GM12878 (cell line): ENCODE measurements around the gene CCNT2.

Experiments used
- CTCF ChIP-seq, 3 experiments: IDR thresholded peaks in 2 of 3; conservative IDR thresholded peaks in 1 of 3; 2 replicates each; pipeline ENCODE4 v1.5.1; 2011; ENCODE audit warnings: low read depth in 3 of 3, low read length in 3 of 3, mild to moderate bottlenecking in 3 of 3, control low read depth in 2 of 3, moderate library complexity in 2 of 3, inconsistent platforms in 1 of 3, mixed read lengths in 1 of 3; ENCODE audit not compliant: control insufficient read depth in 2 of 3, insufficient read depth in 1 of 3; ENCODE audit errors: extremely low read depth in 1 of 3
- EZH2 ChIP-seq: IDR thresholded peaks from 2 replicates; pipeline ENCODE4 v1.6.1; 2012; ENCODE audit warnings: low read depth, mild to moderate bottlenecking, control low read depth, inconsistent platforms, low read length, borderline replicate concordance; ENCODE audit not compliant: control insufficient read depth

GRCh38 chr2:134884435-134884834 lies 34.2 kb upstream of the CCNT2 start:
- TF ChIP-seq CTCF (IDR thresholded peaks at IDR 0.05 in 2 of 3, conservative IDR thresholded peaks at IDR 0.05 in 1 of 3; ENCODE audit: control insufficient read depth in 2 of 3, extremely low read depth in 1 of 3, insufficient read depth in 1 of 3, low read depth in 3 of 3, low read length in 3 of 3): no peak
- no peak for TF ChIP-seq EZH2
